Activated CD8-positive, alpha-beta T cell treated with anti-CD3 and anti-CD28 coated beads, Interleukin-2, amount 10 ng/mL, durations not matched to agents 7 days and 5 days (primary cell): ENCODE data around the gene HCFC1R1. TPM values are rescaled to one million over a fixed set of nuclear protein-coding genes. Genes with fewer than 3 reads are reported as not detected.

Source experiments
- ATAC-seq: fragments of 150-1000 bp; cut with Tn5 transposase; one replicate; pipeline ENCODE4 v1.10.0; 2021; ENCODE audit warnings: moderate library complexity
- CTCF ChIA-PET: fragments of 350-600 bp; sonication (Branson Sonifier 250); formaldehyde crosslinking; loops from one replicate; lab custom pipeline; 2021; ENCODE audit warnings: antibody characterized with exemption; lab: Charles Lee
- POLR2A ChIA-PET: fragments of 350-600 bp; sonication (Branson Sonifier 250); formaldehyde crosslinking; loops from one replicate; lab custom pipeline; 2021; ENCODE audit warnings: antibody characterized with exemption; lab: Charles Lee
- DNase-seq: peaks from one replicate; pipeline ENCODE4 v3.0.0-alpha.2; 2020
- H3K27ac Mint-ChIP-seq: one replicate; pipeline ENCODE4 v1.8.0; 2021; ENCODE audit warnings: mild to moderate bottlenecking, mixed read lengths
- H3K27me3 Mint-ChIP-seq: one replicate; pipeline ENCODE4 v1.8.0; 2021; ENCODE audit warnings: low read depth, mixed read lengths
- H3K36me3 Mint-ChIP-seq: one replicate; pipeline ENCODE4 v1.8.0; 2021; ENCODE audit warnings: low read depth, mixed read lengths
- H3K4me1 Mint-ChIP-seq: one replicate; pipeline ENCODE4 v1.8.0; 2021; ENCODE audit warnings: low read depth, mixed read lengths
- H3K4me3 Mint-ChIP-seq: one replicate; pipeline ENCODE4 v1.8.0; 2021; ENCODE audit warnings: mild to moderate bottlenecking, mixed read lengths
- H3K9me3 Mint-ChIP-seq: one replicate; pipeline ENCODE4 v1.8.0; 2022; ENCODE audit warnings: mixed read lengths; ENCODE audit not compliant: insufficient read depth
- total RNA-seq, 2 experiments: library from RNA; stranded (reverse); gene quantifications; one replicate each; pipeline ENCODE4 v1.2.3, GENCODE V29; 2021

Gene HCFC1R1
- total RNA-seq, 2 experiments from 2014 or later = 41.0 to 41.7 TPM

- Mint-ChIP-seq H3K27me3 (peaks cover 24% of the 10 kb centered on the region), H3K4me1 (peaks cover 27% of the 10 kb centered on the region), H3K36me3 (no peaks in the 10 kb centered on the region), H3K9me3 (no peaks in the 10 kb centered on the region), H3K27ac (no peak overlapping the region), H3K4me3 (no peak overlapping the region)
- DNase-seq (no peak), ATAC-seq (no peak)
- POLR2A ChIA-PET = interaction anchor here (0.7 to 1.7 kb wide), 2 partner anchors 13 to 29 kb away, joined by 3 read pairs; partner anchors contain the start of gene PKMYT1
- CTCF ChIA-PET = interaction anchor here (0.7 to 11.7 kb wide), 5 partner anchors 11 to 88 kb away, joined by 3 to 213 read pairs (median 6); partner anchors contain the start of genes HCFC1R1, THOC6 and TNFRSF12A
Measured at GRCh38 chr16:3008690-3009037, 15.1 kb downstream of the HCFC1R1 start.

GRCh38 chr16:3007957-3008689 lies 15.6 kb downstream of the HCFC1R1 start:
- POLR2A ChIA-PET = interaction anchor here (0.5 to 1.7 kb wide), 4 partner anchors 14 to 59 kb away, joined by 3 to 4 read pairs (median 3); no protein-coding TSS in a partner anchor
- H3K4me1 Mint-ChIP-seq = peaks cover 27% of the 10 kb centered on the region
- H3K27me3 Mint-ChIP-seq = peaks cover 24% of the 10 kb centered on the region
- H3K9me3 Mint-ChIP-seq = no peaks in the 10 kb centered on the region
- peak overlapping the region; percentile 33 for H3K4me3 Mint-ChIP-seq
- no peak for ATAC-seq
- H3K36me3 Mint-ChIP-seq = no peaks in the 10 kb centered on the region
- no peak for DNase-seq
- CTCF ChIA-PET = interaction anchor here (0.7 to 11.7 kb wide), 8 partner anchors 12 to 122 kb away, joined by 3 to 213 read pairs (median 3); partner anchors contain the start of genes HCFC1R1, THOC6 and TNFRSF12A
- H3K27ac Mint-ChIP-seq = no peak overlapping the region

GRCh38 chr16:3007059-3007956 lies 16.4 kb downstream of the HCFC1R1 start:
- ChIA-PET CTCF (interaction anchor here (0.7 to 11.7 kb wide), 7 partner anchors 13 to 123 kb away, joined by 3 to 213 read pairs (median 3); partner anchors contain the start of genes HCFC1R1, THOC6 and TNFRSF12A), POLR2A (interaction anchor here (0.5 to 1.7 kb wide), 6 partner anchors 15 to 60 kb away, joined by 3 to 4 read pairs (median 3); partner anchors contain the start of gene PKMYT1)
- no peak overlapping the region for H3K4me3 Mint-ChIP-seq
- H3K27me3 Mint-ChIP-seq = peaks cover 17% of the 10 kb centered on the region
- H3K9me3 Mint-ChIP-seq = no peaks in the 10 kb centered on the region
- ATAC-seq (no peak), DNase-seq (no peak)
- H3K27ac Mint-ChIP-seq = no peak overlapping the region
- H3K36me3 Mint-ChIP-seq = no peaks in the 10 kb centered on the region
- peaks cover 27% of the 10 kb centered on the region for H3K4me1 Mint-ChIP-seq

- no peak overlapping the region for H3K27ac Mint-ChIP-seq
- peak overlapping the region; percentile 68 for H3K4me3 Mint-ChIP-seq
Measured at GRCh38 chr16:3004781-3005284, 18.9 kb downstream of the HCFC1R1 start.

GRCh38 chr16:3004319-3004718 lies 19.4 kb downstream of the HCFC1R1 start:
- POLR2A ChIA-PET = interaction anchor here (0.9 to 1.4 kb wide), 4 partner anchors 23 to 34 kb away, joined by 3 to 4 read pairs (median 4); partner anchors contain the start of gene PKMYT1
- H3K36me3 Mint-ChIP-seq = no peaks in the 10 kb centered on the region

More at GRCh38 chr16:3004781-3005284, 18.9 kb downstream of the HCFC1R1 start:
- POLR2A ChIA-PET = interaction anchor here (1.1 kb wide), 1 partner anchor 29 kb away, joined by 3 read pairs; no protein-coding TSS in a partner anchor
- Mint-ChIP-seq H3K4me1 (peaks cover 27% of the 10 kb centered on the region), H3K36me3 (no peaks in the 10 kb centered on the region), H3K27me3 (peaks cover 13% of the 10 kb centered on the region), H3K9me3 (no peaks in the 10 kb centered on the region)
- CTCF ChIA-PET = interaction anchor here (1.2 to 11.7 kb wide), 5 partner anchors 11 to 130 kb away, joined by 3 to 213 read pairs (median 11); partner anchors contain the start of genes HCFC1R1, THOC6 and ZNF213
- ATAC-seq = no peak
- no peak for DNase-seq

GRCh38 chr16:3003582-3004270 lies 20.0 kb downstream of the HCFC1R1 start:
- Mint-ChIP-seq H3K4me3 (peak overlapping the region; percentile 61), H3K4me1 (peaks cover 24% of the 10 kb centered on the region), H3K27me3 (peaks cover 13% of the 10 kb centered on the region), H3K36me3 (no peaks in the 10 kb centered on the region), H3K27ac (peak overlapping the region; percentile 67), H3K9me3 (no peaks in the 10 kb centered on the region)
- peak; percentile 98 for DNase-seq
- ATAC-seq = peak; percentile 100
- ChIA-PET POLR2A (interaction anchor here (0.9 to 1.4 kb wide), 3 partner anchors 23 to 34 kb away, joined by 3 to 4 read pairs (median 4); partner anchors contain the start of gene PKMYT1), CTCF (interaction anchor here (0.6 to 11.7 kb wide), 27 partner anchors 9 to 1306 kb away, joined by 3 to 213 read pairs (median 3); partner anchors contain the start of genes HCFC1R1, THOC6, TNFRSF12A and ZNF213)

More at GRCh38 chr16:3004319-3004718, 19.4 kb downstream of the HCFC1R1 start:
- no peaks in the 10 kb centered on the region for H3K9me3 Mint-ChIP-seq
- no peak for DNase-seq
- H3K4me3 Mint-ChIP-seq = peak overlapping the region; percentile 68
- H3K4me1 Mint-ChIP-seq = peaks cover 27% of the 10 kb centered on the region
- CTCF ChIA-PET = interaction anchor here (0.6 to 11.7 kb wide), 27 partner anchors 10 to 1306 kb away, joined by 3 to 213 read pairs (median 3); partner anchors contain the start of genes HCFC1R1, THOC6, TNFRSF12A and ZNF213
- peaks cover 13% of the 10 kb centered on the region for H3K27me3 Mint-ChIP-seq
- H3K27ac Mint-ChIP-seq = no peak overlapping the region
- peak; percentile 18 for ATAC-seq

- CTCF ChIA-PET = interaction anchor here (11.7 kb wide), 1 partner anchor 30 kb away, joined by 213 read pairs; no protein-coding TSS in a partner anchor
- POLR2A ChIA-PET = interaction anchor here (1.3 kb wide), 1 partner anchor 20 kb away, joined by 3 read pairs; no protein-coding TSS in a partner anchor
- Mint-ChIP-seq H3K4me1 (peaks cover 5% of the 10 kb centered on the region), H3K27ac (no peak overlapping the region), H3K4me3 (no peak overlapping the region), H3K36me3 (no peaks in the 10 kb centered on the region), H3K9me3 (no peaks in the 10 kb centered on the region), H3K27me3 (peaks cover 6% of the 10 kb centered on the region)
- DNase-seq = no peak
- no peak for ATAC-seq
Measured at GRCh38 chr16:3001316-3001715, 22.4 kb downstream of the HCFC1R1 start.

GRCh38 chr16:3000540-3000939 lies 23.2 kb downstream of the HCFC1R1 start:
- Mint-ChIP-seq H3K4me1 (peaks cover 5% of the 10 kb centered on the region), H3K9me3 (no peaks in the 10 kb centered on the region), H3K27me3 (peaks cover 2% of the 10 kb centered on the region), H3K4me3 (no peak overlapping the region), H3K27ac (no peak overlapping the region), H3K36me3 (no peaks in the 10 kb centered on the region)
- DNase-seq = no peak
- ATAC-seq = no peak
- ChIA-PET POLR2A (interaction anchor here (1.3 kb wide), 1 partner anchor 20 kb away, joined by 3 read pairs; no protein-coding TSS in a partner anchor), CTCF (interaction anchor here (11.7 kb wide), 1 partner anchor 31 kb away, joined by 213 read pairs; no protein-coding TSS in a partner anchor)

GRCh38 chr16:2999929-3000328 lies 23.8 kb downstream of the HCFC1R1 start:
- ChIA-PET POLR2A (no interaction called here), CTCF (interaction anchor here (11.7 kb wide), 1 partner anchor 31 kb away, joined by 213 read pairs; no protein-coding TSS in a partner anchor)
- Mint-ChIP-seq H3K27ac (no peak overlapping the region), H3K4me3 (no peak overlapping the region), H3K36me3 (no peaks in the 10 kb centered on the region), H3K27me3 (peaks cover 2% of the 10 kb centered on the region), H3K9me3 (no peaks in the 10 kb centered on the region), H3K4me1 (peaks cover 3% of the 10 kb centered on the region)
- DNase-seq (no peak), ATAC-seq (no peak)

- no peak overlapping the region for H3K4me3 Mint-ChIP-seq
- no peaks in the 10 kb centered on the region for H3K27me3 Mint-ChIP-seq
- H3K36me3 Mint-ChIP-seq = no peaks in the 10 kb centered on the region
- ATAC-seq = no peak
- H3K4me1 Mint-ChIP-seq = no peaks in the 10 kb centered on the region
- DNase-seq = no peak
- no peaks in the 10 kb centered on the region for H3K9me3 Mint-ChIP-seq
- CTCF ChIA-PET = no interaction called here
- no peak overlapping the region for H3K27ac Mint-ChIP-seq
- POLR2A ChIA-PET = no interaction called here
Measured at GRCh38 chr16:2996298-2996697, 27.4 kb downstream of the HCFC1R1 start.
